Measurements from ENCODE around the gene VTA1.

DNA sequence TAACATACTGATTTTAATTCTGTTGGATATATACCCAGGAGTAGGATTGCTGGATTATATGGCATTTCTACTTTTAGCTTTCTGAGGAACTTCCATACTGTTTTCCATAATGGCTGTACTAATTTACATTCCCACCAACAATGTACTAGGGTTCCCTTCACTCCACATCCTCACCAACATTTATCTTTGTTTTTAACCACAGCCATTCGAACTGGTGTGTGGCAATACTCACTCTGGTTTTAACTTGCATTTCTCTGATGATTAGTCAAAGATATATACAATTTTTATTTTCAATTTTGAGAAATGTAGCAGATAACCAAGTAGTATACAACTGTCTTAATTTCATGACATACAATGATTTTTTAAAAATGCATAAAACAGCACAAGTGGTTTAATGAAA lies 124.4 kb downstream of the VTA1 start:
- TF ChIP-seq CTCF (IDR thresholded peaks at IDR 0.05) (no peak), POLR2A (IDR thresholded peaks at IDR 0.05) (no peak), EP300 (IDR thresholded peaks at IDR 0.05) (no peak)

Data from tibial nerve (tissue), 4 donors.